ENCODE data around the gene DMTF1.

DNA sequence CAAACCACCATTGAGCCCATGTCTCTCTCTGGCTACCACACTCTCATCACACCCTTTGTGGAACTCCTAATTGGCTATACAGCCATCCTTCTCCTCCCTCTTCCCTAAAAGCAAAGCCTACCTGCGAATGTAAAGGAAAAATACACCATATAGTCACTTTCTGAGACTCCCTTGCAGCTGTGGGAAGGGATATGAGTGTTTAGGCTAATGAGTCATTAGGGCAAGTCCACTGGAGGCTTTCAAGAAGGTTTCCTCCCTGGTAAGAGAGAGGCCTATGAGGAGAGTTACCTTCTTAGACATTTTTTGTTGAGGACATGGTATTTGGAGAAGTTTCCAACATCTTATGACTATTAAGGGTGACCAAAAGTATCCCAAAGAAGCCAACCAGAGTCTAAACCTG, 71.4 kb downstream of the DMTF1 start:
- TF ChIP-seq, protein P1, sequence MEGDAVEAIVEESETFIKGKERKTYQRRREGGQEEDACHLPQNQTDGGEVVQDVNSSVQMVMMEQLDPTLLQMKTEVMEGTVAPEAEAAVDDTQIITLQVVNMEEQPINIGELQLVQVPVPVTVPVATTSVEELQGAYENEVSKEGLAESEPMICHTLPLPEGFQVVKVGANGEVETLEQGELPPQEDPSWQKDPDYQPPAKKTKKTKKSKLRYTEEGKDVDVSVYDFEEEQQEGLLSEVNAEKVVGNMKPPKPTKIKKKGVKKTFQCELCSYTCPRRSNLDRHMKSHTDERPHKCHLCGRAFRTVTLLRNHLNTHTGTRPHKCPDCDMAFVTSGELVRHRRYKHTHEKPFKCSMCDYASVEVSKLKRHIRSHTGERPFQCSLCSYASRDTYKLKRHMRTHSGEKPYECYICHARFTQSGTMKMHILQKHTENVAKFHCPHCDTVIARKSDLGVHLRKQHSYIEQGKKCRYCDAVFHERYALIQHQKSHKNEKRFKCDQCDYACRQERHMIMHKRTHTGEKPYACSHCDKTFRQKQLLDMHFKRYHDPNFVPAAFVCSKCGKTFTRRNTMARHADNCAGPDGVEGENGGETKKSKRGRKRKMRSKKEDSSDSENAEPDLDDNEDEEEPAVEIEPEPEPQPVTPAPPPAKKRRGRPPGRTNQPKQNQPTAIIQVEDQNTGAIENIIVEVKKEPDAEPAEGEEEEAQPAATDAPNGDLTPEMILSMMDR (IDR thresholded peaks at IDR 0.05) = no peak
- TF ChIP-seq EZH2 (IDR thresholded peaks at IDR 0.05; ENCODE audit: borderline replicate concordance, insufficient read depth, low read depth, low read length, poor library complexity, severe bottlenecking) = no peak
